ENCODE results near the gene SERPINE1.
A peak's percentile ranks its signal among the peaks of the same experiment; 100 is the strongest.

The SERPINE1 gene

DNA sequence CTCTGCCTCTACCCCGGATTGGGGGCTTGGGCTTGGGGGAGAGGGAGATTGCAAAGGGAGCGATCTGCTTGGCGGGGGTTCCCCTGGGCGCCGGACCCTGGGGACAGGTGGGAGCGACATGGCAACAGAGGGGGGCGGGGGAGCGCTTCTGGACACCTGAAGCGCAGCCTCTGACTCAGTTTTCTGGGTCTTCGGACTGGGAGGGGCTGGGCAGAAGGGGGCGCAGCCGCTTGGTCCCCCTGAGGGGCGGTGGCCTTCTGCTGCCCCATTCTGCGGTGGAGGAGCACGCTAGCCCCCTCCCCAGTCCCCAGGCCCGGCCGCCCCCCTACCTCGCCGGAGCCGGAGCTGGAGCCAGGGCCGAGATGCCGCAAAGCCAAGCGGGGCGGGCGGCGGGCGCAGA, 52.8 kb downstream of the SERPINE1 start:
- peak; percentile 2 for DNase-seq (ENCODE audit: low read depth)
- H3K4me3 ChIP-seq (ENCODE audit: low read depth, low read length) = no peak overlapping the region
- TF ChIP-seq POLR2A (IDR thresholded peaks at IDR 0.05; ENCODE audit: extremely low read depth, insufficient read length) (no peak), MYC (IDR thresholded peaks at IDR 0.05; ENCODE audit: low read depth, low read length) (no peak)
- TF ChIP-seq, protein P1, sequence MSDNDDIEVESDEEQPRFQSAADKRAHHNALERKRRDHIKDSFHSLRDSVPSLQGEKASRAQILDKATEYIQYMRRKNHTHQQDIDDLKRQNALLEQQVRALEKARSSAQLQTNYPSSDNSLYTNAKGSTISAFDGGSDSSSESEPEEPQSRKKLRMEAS (IDR thresholded peaks at IDR 0.05; ENCODE audit: low read depth, low read length) = no peak
- TF ChIP-seq, protein P2, sequence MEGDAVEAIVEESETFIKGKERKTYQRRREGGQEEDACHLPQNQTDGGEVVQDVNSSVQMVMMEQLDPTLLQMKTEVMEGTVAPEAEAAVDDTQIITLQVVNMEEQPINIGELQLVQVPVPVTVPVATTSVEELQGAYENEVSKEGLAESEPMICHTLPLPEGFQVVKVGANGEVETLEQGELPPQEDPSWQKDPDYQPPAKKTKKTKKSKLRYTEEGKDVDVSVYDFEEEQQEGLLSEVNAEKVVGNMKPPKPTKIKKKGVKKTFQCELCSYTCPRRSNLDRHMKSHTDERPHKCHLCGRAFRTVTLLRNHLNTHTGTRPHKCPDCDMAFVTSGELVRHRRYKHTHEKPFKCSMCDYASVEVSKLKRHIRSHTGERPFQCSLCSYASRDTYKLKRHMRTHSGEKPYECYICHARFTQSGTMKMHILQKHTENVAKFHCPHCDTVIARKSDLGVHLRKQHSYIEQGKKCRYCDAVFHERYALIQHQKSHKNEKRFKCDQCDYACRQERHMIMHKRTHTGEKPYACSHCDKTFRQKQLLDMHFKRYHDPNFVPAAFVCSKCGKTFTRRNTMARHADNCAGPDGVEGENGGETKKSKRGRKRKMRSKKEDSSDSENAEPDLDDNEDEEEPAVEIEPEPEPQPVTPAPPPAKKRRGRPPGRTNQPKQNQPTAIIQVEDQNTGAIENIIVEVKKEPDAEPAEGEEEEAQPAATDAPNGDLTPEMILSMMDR (IDR thresholded peaks at IDR 0.05; ENCODE audit: low read depth, low read length) = no peak

DNA sequence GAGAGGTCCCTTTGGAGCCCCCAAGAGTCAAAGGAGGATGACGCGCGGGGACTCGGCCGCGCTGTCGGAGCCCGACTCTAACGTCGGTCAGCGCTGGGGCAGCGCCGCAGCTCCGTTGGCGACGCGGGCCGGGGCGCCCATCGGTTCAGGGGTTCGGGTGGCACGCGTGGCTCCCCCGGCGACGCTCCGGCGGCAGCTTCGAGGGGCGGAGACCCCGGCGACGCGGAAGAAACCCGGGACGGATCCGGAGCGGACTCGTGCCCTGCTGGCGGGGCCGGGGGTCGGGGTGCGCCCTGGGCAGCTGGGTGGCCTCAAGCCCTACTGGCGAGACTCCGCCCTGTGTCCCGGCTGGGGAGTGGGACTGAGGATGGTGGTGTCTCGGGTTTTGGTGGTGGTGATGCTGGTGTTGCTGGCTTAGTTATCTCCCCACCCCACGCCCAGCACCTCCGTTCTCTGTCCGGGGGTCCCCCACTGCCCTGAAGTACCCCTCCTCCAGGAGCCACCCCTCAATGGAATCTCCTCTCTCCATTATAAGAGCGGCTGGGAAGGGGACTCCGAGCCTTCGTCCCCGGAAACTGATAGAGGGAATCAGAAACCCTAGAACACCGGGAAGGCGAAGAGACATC, 53.3 kb downstream of the SERPINE1 start, which contains the start of gene NAT16:
Gene NAT16, minus strand, starts transcription at position 164 of the 626 bp plus-strand sequence. CDS start 5,486 bp downstream, outside the sequence.
- no peak for TF ChIP-seq POLR2A (IDR thresholded peaks at IDR 0.05; ENCODE audit: extremely low read depth, insufficient read length)
- TF ChIP-seq, protein P1 (IDR thresholded peaks at IDR 0.05; ENCODE audit: low read depth, low read length) = no peak
- TF ChIP-seq, protein P2 (IDR thresholded peaks at IDR 0.05; ENCODE audit: low read depth, low read length) = no peak
- no peak for TF ChIP-seq MYC (IDR thresholded peaks at IDR 0.05; ENCODE audit: low read depth, low read length)
- no peak within 1 kb of the TSS for H3K4me3 ChIP-seq (ENCODE audit: low read depth, low read length)
- peak; percentile 9 for DNase-seq (ENCODE audit: low read depth)

DNA sequence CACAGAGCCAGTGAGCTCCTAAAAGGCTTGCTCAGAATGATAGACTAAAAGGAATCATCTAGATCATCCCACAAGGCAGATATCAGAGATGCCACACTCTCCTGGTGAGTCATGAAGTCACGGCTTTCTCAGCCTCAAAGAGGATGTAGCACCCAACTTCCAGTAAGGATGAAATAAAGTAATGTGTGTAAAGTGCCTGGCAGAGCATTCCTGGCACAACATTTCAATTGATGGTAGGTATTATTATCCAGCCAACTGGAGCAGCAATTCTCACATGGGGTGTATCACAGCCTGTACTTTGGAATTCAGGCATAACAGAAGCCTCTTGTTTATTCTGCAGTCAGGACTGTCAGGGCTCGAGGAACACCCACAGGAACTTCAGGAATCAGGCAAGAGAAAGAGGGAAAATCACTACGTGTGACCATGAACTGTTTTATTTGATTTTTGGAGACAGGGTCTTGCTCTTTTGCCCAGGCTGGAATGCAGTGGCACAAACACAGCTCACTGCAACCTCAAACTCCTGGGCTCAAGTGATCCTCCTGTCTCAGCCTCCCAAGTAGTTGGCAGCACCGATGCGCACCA, 58.4 kb downstream of the SERPINE1 start:
- H3K4me3 ChIP-seq (ENCODE audit: low read depth, low read length) = no peak overlapping the region
- TF ChIP-seq, protein P1 (IDR thresholded peaks at IDR 0.05; ENCODE audit: low read depth, low read length) = no peak
- TF ChIP-seq POLR2A (IDR thresholded peaks at IDR 0.05; ENCODE audit: extremely low read depth, insufficient read length) (no peak), MYC (IDR thresholded peaks at IDR 0.05; ENCODE audit: low read depth, low read length) (no peak)
- TF ChIP-seq, protein P2 (IDR thresholded peaks at IDR 0.05; ENCODE audit: low read depth, low read length) = no peak
- DNase-seq (ENCODE audit: low read depth) = no peak

DNA sequence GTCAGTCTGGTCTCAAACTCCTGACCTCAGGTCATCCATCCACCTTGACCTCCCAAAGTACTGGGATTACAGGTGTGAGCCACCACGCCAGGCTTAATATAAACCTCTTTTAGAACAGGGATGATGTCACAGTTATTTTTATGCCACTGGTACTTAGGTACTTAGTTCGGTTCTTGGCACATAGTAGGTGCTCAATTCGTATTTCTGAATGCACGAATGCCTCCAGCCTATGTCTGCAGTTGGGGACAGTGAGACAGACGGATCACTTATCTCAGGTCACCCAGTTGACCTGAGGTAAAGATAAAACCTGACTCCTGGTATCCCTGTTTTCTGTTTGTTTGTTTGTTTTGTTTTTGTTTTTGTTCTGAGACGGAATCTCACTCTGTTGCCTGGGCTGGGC, 59.3 kb downstream of the SERPINE1 start:
- no peak overlapping the region for H3K4me3 ChIP-seq (ENCODE audit: low read depth, low read length)
- DNase-seq (ENCODE audit: low read depth) = no peak
- TF ChIP-seq, protein P2 (IDR thresholded peaks at IDR 0.05; ENCODE audit: low read depth, low read length) = no peak
- TF ChIP-seq POLR2A (IDR thresholded peaks at IDR 0.05; ENCODE audit: extremely low read depth, insufficient read length) (no peak), MYC (IDR thresholded peaks at IDR 0.05; ENCODE audit: low read depth, low read length) (no peak)
- TF ChIP-seq, protein P1 (IDR thresholded peaks at IDR 0.05; ENCODE audit: low read depth, low read length) = no peak

DNA sequence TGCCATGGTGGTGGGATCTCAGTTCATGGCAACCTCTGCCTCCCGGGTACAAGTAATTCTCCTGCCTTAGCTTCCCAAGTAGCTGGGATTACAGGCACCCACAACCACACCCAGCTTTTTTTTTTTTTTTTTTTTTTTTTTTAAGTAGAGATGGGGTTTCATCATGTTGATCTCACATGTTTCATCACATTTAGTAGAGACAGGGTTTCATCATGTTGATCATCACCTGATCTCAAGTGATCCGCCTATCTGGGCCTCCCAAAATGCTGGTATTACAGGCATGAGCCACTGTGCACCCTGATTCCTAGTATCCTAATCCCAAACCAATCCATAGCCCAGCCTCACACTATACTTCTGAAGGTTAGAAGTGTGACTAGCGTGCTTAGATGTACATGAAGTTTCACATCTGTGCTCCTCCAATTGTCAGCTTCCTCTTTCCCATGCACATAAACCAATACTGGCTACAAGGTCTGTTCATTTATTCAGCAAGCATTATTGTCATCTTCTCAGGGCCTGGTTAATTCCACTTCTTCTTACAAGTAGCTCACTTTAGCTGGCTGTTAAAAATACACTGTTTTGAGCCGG, 60.0 kb downstream of the SERPINE1 start:
- TF ChIP-seq, protein P2 (IDR thresholded peaks at IDR 0.05; ENCODE audit: low read depth, low read length) = no peak
- TF ChIP-seq POLR2A (IDR thresholded peaks at IDR 0.05; ENCODE audit: extremely low read depth, insufficient read length) (no peak), MYC (IDR thresholded peaks at IDR 0.05; ENCODE audit: low read depth, low read length) (no peak)
- TF ChIP-seq, protein P1 (IDR thresholded peaks at IDR 0.05; ENCODE audit: low read depth, low read length) = 0 out of 2 replicates have a peak, but pooled peaks have one; percentile 18
- DNase-seq (ENCODE audit: low read depth) = peak; percentile 59
- no peak overlapping the region for H3K4me3 ChIP-seq (ENCODE audit: low read depth, low read length)
